HCT116 (cell line): ENCODE measurements around the gene CACNA1F.

Experiments used
- EZH2 ChIP-seq: fragments of 200-600 bp; sonication (generic); IDR thresholded peaks from 2 replicates; pipeline ENCODE4 v1.6.1; 2017; ENCODE audit warnings: antibody characterized with exemption, mixed run types
- EZH2phosphoT487 ChIP-seq: fragments of 200-600 bp; IDR thresholded peaks from 2 replicates; pipeline ENCODE4 v1.6.1; 2018; ENCODE audit warnings: antibody characterized with exemption, borderline replicate concordance
- MAX ChIP-seq: IDR thresholded peaks from 2 replicates; pipeline ENCODE4 v1.6.1; 2012
- POLR2A ChIP-seq: IDR thresholded peaks from 2 replicates; pipeline ENCODE4 v1.7.0; 2011; ENCODE audit warnings: borderline replicate concordance; ENCODE audit not compliant: insufficient read depth, insufficient read length; ENCODE audit errors: extremely low read depth
- TF ChIP-seq, protein P1 (sequence below), 3 experiments: fragments of 200-600 bp in 1 of 3; sonication (generic) in 1 of 3; IDR thresholded peaks in 2 of 3; conservative IDR thresholded peaks in 1 of 3; 2 replicates each; pipeline ENCODE4 v1.5.1; 2012 to 2017; ENCODE audit warnings: low read depth in 2 of 3, low read length in 2 of 3, antibody characterized with exemption in 1 of 3, borderline replicate concordance in 1 of 3, control low read depth in 1 of 3, mild to moderate bottlenecking in 1 of 3, mixed read lengths in 1 of 3, mixed run types in 1 of 3, moderate library complexity in 1 of 3; ENCODE audit not compliant: insufficient read depth in 1 of 3

DNA sequence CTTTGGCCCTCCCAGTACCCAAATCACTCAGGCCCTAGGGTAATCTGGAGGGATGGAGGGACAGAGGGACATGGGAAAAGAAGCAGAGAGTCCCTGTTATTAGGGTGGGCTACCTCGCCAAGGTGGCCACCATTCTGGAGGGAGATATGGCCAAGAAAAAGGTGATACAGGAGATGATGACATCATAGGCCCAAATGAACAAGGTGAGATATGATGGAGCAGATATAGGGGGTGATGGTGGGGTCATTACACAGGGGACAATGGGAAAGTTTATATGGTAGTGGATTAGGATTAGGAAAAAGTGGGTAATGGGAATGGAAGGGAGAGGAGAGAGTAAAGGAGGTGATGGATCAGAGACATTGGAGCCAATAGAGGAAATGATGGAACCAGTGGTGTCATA is 20.3 kb downstream of the CACNA1F start:
- no peak for TF ChIP-seq POLR2A
- TF ChIP-seq EZH2phosphoT487, result no peak
- TF ChIP-seq MAX, result no peak
- no peak for TF ChIP-seq EZH2
- TF ChIP-seq, protein P1, sequence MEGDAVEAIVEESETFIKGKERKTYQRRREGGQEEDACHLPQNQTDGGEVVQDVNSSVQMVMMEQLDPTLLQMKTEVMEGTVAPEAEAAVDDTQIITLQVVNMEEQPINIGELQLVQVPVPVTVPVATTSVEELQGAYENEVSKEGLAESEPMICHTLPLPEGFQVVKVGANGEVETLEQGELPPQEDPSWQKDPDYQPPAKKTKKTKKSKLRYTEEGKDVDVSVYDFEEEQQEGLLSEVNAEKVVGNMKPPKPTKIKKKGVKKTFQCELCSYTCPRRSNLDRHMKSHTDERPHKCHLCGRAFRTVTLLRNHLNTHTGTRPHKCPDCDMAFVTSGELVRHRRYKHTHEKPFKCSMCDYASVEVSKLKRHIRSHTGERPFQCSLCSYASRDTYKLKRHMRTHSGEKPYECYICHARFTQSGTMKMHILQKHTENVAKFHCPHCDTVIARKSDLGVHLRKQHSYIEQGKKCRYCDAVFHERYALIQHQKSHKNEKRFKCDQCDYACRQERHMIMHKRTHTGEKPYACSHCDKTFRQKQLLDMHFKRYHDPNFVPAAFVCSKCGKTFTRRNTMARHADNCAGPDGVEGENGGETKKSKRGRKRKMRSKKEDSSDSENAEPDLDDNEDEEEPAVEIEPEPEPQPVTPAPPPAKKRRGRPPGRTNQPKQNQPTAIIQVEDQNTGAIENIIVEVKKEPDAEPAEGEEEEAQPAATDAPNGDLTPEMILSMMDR (IDR thresholded peaks at IDR 0.05 in 2 of 3, conservative IDR thresholded peaks at IDR 0.05 in 1 of 3; ENCODE audit: borderline replicate concordance in 1 of 3, insufficient read depth in 1 of 3, low read depth in 2 of 3, low read length in 2 of 3), result no peak
